Uterus (tissue), 2 donors: Measurements from ENCODE around the gene EMD.
A peak's percentile ranks its signal among the peaks of the same experiment; 100 is the strongest.

Source experiments
- CTCF ChIP-seq, 4 experiments: fragments of 200-600 bp in 2 of 4; fragments of 450-650 bp in 2 of 4; sonication (generic) in 2 of 4; IDR thresholded peaks; one replicate each; pipeline ENCODE4 v1.5.1; 2016 to 2019; ENCODE audit warnings: antibody characterized with exemption in 4 of 4, mild to moderate bottlenecking in 2 of 4, moderate library complexity in 1 of 4
- POLR2A ChIP-seq, 2 donors: fragments of 450-650 bp; IDR thresholded peaks; one replicate each; pipeline ENCODE4 v1.6.1; 2016; ENCODE audit warnings: antibody characterized with exemption in 2 of 2, mild to moderate bottlenecking in 1 of 2, moderate library complexity in 1 of 2

- TF ChIP-seq CTCF (IDR thresholded peaks at IDR 0.05) (no peak), POLR2A (IDR thresholded peaks at IDR 0.05) (peak; percentile 51 to 58)
These were observed 9.4 kb upstream of the EMD start for GRCh38 chrX:154369449-154370299.
